Liver (tissue), 9 donors: ENCODE data around the gene NFATC2. TPM values are rescaled to one million over a fixed set of nuclear protein-coding genes. Genes with fewer than 3 reads are reported as not detected.

Experiments used
- DNase-seq: peaks from one replicate; pipeline ENCODE4 v3.0.0-alpha.2; 2017; ENCODE audit warnings: low spot score
- H3K27ac ChIP-seq, 2 donors: one replicate each; pipeline ENCODE4 v1.7.0; 2013; ENCODE audit warnings: inconsistent platforms in 2 of 2, low read length in 2 of 2, control low read depth in 1 of 2, low read depth in 1 of 2, mild to moderate bottlenecking in 1 of 2
- H3K27me3 ChIP-seq, 4 donors: one replicate each; pipeline versions ENCODE4 v1.6.1 to v1.7.0; 2013; ENCODE audit warnings: low read length in 3 of 4, inconsistent platforms in 1 of 4, mild to moderate bottlenecking in 1 of 4, moderate library complexity in 1 of 4; ENCODE audit not compliant: control insufficient read depth in 4 of 4, insufficient read depth in 4 of 4
- H3K36me3 ChIP-seq, 4 donors: one replicate each; pipeline versions ENCODE4 v1.6.1 to v1.7.0; 2013; ENCODE audit warnings: low read length in 3 of 4, mild to moderate bottlenecking in 3 of 4, low read depth in 1 of 4, moderate library complexity in 1 of 4; ENCODE audit not compliant: control insufficient read depth in 4 of 4, insufficient read depth in 3 of 4
- H3K4me1 ChIP-seq, 4 donors: one replicate each; pipeline versions ENCODE4 v1.6.1 to v1.7.0; 2013; ENCODE audit warnings: low read length in 3 of 4, mild to moderate bottlenecking in 3 of 4, moderate library complexity in 1 of 4; ENCODE audit not compliant: control insufficient read depth in 4 of 4, insufficient read depth in 4 of 4
- H3K4me3 ChIP-seq, 3 donors: one replicate each; pipeline versions ENCODE4 v1.6.1 to v1.7.0; 2013; ENCODE audit warnings: low read length in 3 of 3, control low read depth in 1 of 3, low read depth in 1 of 3, mild to moderate bottlenecking in 1 of 3
- H3K9ac ChIP-seq, 2 donors: one replicate each; pipeline ENCODE4 v1.7.0; 2013; ENCODE audit warnings: low read length in 2 of 2, mild to moderate bottlenecking in 2 of 2, moderate library complexity in 2 of 2, control low read depth in 1 of 2, low read depth in 1 of 2
- H3K9me3 ChIP-seq, 4 donors: one replicate each; pipeline versions ENCODE4 v1.6.1 to v1.7.0; 2013; ENCODE audit warnings: low read length in 3 of 4; ENCODE audit not compliant: control insufficient read depth in 4 of 4
- ATF3 ChIP-seq: IDR thresholded peaks from 2 replicates; pipeline ENCODE4 v1.6.1; 2016; ENCODE audit warnings: antibody characterized with exemption
- CTCF ChIP-seq: fragments of 150-350 bp; IDR thresholded peaks from 2 replicates; pipeline ENCODE4 v1.5.1; 2017; ENCODE audit warnings: improper control_type of control experiment, low read depth, low read length; ENCODE audit not compliant: missing input control
- EGR1 ChIP-seq, 2 donors: IDR thresholded peaks; 2 replicates each; pipeline ENCODE4 v1.6.1; 2016 to 2018; ENCODE audit warnings: antibody characterized with exemption in 2 of 2, low read depth in 2 of 2
- FOXA1 ChIP-seq: IDR thresholded peaks from 2 replicates; pipeline ENCODE4 v1.6.1; 2016; ENCODE audit warnings: antibody characterized with exemption
- FOXA2 ChIP-seq: IDR thresholded peaks from 2 replicates; pipeline ENCODE4 v1.6.1; 2016; ENCODE audit warnings: antibody characterized with exemption
- GABPA ChIP-seq, 2 donors: IDR thresholded peaks in 1 of 2; conservative IDR thresholded peaks in 1 of 2; 2 replicates each; pipeline ENCODE4 v1.6.1; 2016; ENCODE audit warnings: antibody characterized with exemption in 2 of 2, mild to moderate bottlenecking in 1 of 2, moderate library complexity in 1 of 2
- HNF4A ChIP-seq, 2 donors: conservative IDR thresholded peaks; 2 replicates each; pipeline ENCODE4 v1.6.1; 2016; ENCODE audit warnings: antibody characterized with exemption in 2 of 2, mild to moderate bottlenecking in 2 of 2
- HNF4G ChIP-seq: IDR thresholded peaks from 2 replicates; pipeline ENCODE4 v1.6.1; 2016; ENCODE audit warnings: antibody characterized with exemption
- JUND ChIP-seq, 2 donors: IDR thresholded peaks; 2 replicates each; pipeline ENCODE4 v1.6.1; 2016; ENCODE audit warnings: antibody characterized with exemption in 2 of 2
- MAX ChIP-seq: IDR thresholded peaks from 2 replicates; pipeline ENCODE4 v1.6.1; 2016; ENCODE audit warnings: antibody characterized with exemption
- NR2F2 ChIP-seq: IDR thresholded peaks from 2 replicates; pipeline ENCODE4 v1.6.1; 2016; ENCODE audit warnings: antibody characterized with exemption
- RAD21 ChIP-seq, 2 donors: IDR thresholded peaks; 2 replicates each; pipeline ENCODE4 v1.6.1; 2016; ENCODE audit warnings: antibody characterized with exemption in 2 of 2, mild to moderate bottlenecking in 2 of 2
- REST ChIP-seq: IDR thresholded peaks from 2 replicates; pipeline ENCODE4 v1.6.1; 2016; ENCODE audit warnings: antibody characterized with exemption, mild to moderate bottlenecking
- RXRA ChIP-seq, 2 donors: IDR thresholded peaks; 2 replicates each; pipeline ENCODE4 v1.6.1; 2017 to 2018; ENCODE audit warnings: antibody characterized with exemption in 2 of 2, mild to moderate bottlenecking in 1 of 2
- SP1 ChIP-seq: IDR thresholded peaks from 2 replicates; pipeline ENCODE4 v1.6.1; 2018; ENCODE audit warnings: antibody characterized with exemption, mild to moderate bottlenecking
- TAF1 ChIP-seq: conservative IDR thresholded peaks from 2 replicates; pipeline ENCODE4 v1.6.1; 2016; ENCODE audit warnings: antibody characterized with exemption, mild to moderate bottlenecking
- YY1 ChIP-seq: IDR thresholded peaks from 2 replicates; pipeline ENCODE4 v1.6.1; 2016; ENCODE audit warnings: antibody characterized with exemption, mild to moderate bottlenecking
- ZBTB33 ChIP-seq: IDR thresholded peaks from 2 replicates; pipeline ENCODE4 v1.6.1; 2016; ENCODE audit warnings: antibody characterized with exemption
- WGBS: extraction: QIAGEN DNeasy Blood & Tissue Kit; methylation state at CpG from one replicate; pipeline ENCODE4 v1.1.7; 2013; 5-methylcytosine and 5-hydroxymethylcytosine counted together
- polyA plus RNA-seq, 2 donors: library from polyadenylated mRNA; stranded (reverse) in 1 of 2; unstranded in 1 of 2; fragments of 200-250 nt in 1 of 2; fragments of >200 nt in 1 of 2; fragmentation: Nextera tagmentation in 1 of 2; extraction: Ambion mirVana in 1 of 2; gene quantifications; one replicate each; pipeline versions ENCODE4 v1.2.1 to v1.2.3, GENCODE V29; 2013 to 2015
- total RNA-seq, 2 donors: library from RNA; depleted of rRNA; stranded (reverse); fragments of >200 nt; gene quantifications; one replicate each; pipeline ENCODE4 v1.2.3, GENCODE V29; 2014
- donor health status: healthy.
- donor health status: healthy.
- donor health status: healthy.
- donor health status: healthy.
- donor health status: healthy.

The NFATC2 gene
- total and polyA plus RNA-seq, 4 donors = 1.2 to 6.7 (median 2.6) TPM

- no peak for DNase-seq
- no peaks in the 10 kb centered on the region for H3K4me1 ChIP-seq
- H3K27me3 ChIP-seq = no peaks in the 10 kb centered on the region
- H3K36me3 ChIP-seq = no peaks in the 10 kb centered on the region
- TF ChIP-seq EGR1 (IDR thresholded peaks at IDR 0.05; ENCODE audit: low read depth in 2 of 2) (no peak), RXRA (IDR thresholded peaks at IDR 0.05) (no peak), HNF4G (no peak), GABPA (IDR thresholded peaks at IDR 0.05 in 1 of 2, conservative IDR thresholded peaks at IDR 0.05 in 1 of 2) (no peak), FOXA2 (no peak), HNF4A (conservative IDR thresholded peaks at IDR 0.05) (no peak), JUND (IDR thresholded peaks at IDR 0.05) (no peak), RAD21 (IDR thresholded peaks at IDR 0.05) (no peak), YY1 (no peak), NR2F2 (no peak), CTCF (no peak), REST (no peak), ATF3 (no peak), ZBTB33 (no peak), TAF1 (no peak), SP1 (no peak), MAX (no peak), FOXA1 (no peak)
- H3K27ac ChIP-seq = no peak overlapping the region
- H3K9me3 ChIP-seq = no peaks in the 10 kb centered on the region
- 83% methylated on average over 3 of the region's 3 CpGs for WGBS
- no peak overlapping the region for H3K9ac ChIP-seq
- no peak overlapping the region for H3K4me3 ChIP-seq
Measured at GRCh38 chr20:51365670-51366069, 176.8 kb downstream of the NFATC2 start.

- Histone ChIP-seq H3K4me3 (no peak overlapping the region), H3K36me3 (no peaks in the 10 kb centered on the region), H3K9me3 (no peaks in the 10 kb centered on the region), H3K9ac (no peak overlapping the region), H3K27me3 (no peaks in the 10 kb centered on the region), H3K27ac (no peak overlapping the region), H3K4me1 (no peaks in the 10 kb centered on the region)
- DNase-seq = no peak
- TF ChIP-seq REST = no peak
- no peak for TF ChIP-seq RAD21 (IDR thresholded peaks at IDR 0.05)
- TF ChIP-seq JUND (IDR thresholded peaks at IDR 0.05) = no peak
- no peak for TF ChIP-seq TAF1
- no peak for TF ChIP-seq MAX
- TF ChIP-seq SP1 = no peak
- no peak for TF ChIP-seq CTCF
- no peak for TF ChIP-seq ATF3
- no peak for TF ChIP-seq HNF4A (conservative IDR thresholded peaks at IDR 0.05)
Measured at GRCh38 chr20:51363813-51364212, 178.7 kb downstream of the NFATC2 start.
